GM19240 (cell line): ENCODE measurements around the gene GSS.

Experiments used
- DNase-seq: peaks from one replicate; pipeline ENCODE4 v3.0.0; 2011; ENCODE audit warnings: low spot score; ENCODE audit not compliant: insufficient read length

The GSS gene

GRCh38 chr20:34993941-34994508 lies 38.4 kb upstream of the GSS start:
- no peak for DNase-seq

DNA sequence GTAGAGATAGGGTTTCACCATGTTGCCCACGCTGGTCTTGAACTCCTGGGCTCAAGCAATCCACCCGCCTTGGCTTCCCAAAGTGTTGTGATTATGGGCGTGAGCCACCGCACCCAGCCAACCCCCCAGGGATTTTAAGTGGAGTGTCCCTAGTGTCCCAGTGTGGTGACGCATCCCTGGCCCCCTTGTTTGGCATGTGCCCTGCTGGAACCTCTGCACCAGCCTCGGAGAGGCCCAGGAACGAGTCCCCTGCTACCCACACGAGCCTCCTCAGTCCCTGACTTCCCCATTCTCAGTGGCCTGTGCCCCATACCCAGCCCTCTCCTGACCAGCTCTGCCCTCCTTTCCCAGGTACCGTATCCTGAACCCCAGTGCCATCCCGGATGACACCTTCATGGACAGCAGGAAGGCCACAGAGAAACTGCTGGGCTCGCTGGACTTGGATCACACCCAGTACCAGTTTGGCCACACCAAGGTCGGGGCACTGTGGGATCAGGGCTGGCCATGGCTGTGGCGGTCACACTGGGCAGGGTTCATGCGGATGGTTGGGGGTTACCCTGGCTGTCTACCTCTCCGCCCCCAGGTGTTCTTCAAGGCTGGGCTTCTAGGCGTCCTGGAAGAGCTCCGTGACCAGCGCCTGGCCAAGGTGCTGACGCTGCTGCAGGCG lies 37.3 kb upstream of the GSS start:
- no peak for DNase-seq

- no peak for DNase-seq
Observed at GRCh38 chr20:34990661-34991214, 35.1 kb upstream of the GSS start.

DNA sequence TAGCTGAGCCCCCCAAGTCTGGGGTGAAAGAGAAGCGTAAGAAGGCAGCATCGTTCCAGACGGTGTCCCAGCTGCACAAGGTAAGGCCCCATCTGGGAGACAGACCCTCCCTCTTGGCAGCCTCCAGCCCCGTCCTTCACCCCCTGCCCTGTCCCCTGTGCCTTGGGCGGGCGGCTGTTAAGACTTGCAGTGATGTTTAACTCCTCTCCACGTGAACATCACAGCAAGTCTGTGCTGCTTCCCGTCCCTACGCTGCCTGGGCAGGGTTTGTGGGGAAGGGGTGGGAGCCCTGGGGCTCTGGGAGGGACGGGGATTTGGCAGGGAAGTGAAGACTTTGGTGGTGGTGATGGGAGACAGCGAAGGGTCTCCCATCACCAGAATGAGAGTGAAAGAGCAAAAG lies 34.6 kb upstream of the GSS start:
- no peak for DNase-seq

GRCh38 chr20:34989670-34990069 lies 34.1 kb upstream of the GSS start:
- no peak for DNase-seq

DNA sequence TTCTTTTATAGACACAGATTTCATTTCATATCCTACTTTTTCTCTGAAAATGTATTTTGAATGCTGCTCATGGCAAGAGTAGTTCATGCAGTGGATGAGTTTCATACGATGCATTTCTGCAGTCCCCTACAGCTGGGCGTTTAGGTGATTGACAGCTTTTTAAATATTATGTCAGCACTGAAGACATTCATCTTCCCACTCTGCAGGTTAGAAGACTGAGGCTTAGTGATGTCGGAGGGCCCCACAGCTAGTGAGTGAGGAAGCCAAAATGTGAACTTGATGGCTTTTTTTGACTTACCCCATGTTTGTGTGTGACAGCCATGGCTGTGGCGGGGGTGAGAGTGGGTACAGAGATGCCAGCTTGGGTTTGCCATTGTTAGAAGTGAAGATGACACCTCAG lies 33.5 kb upstream of the GSS start:
- no peak for DNase-seq

DNA sequence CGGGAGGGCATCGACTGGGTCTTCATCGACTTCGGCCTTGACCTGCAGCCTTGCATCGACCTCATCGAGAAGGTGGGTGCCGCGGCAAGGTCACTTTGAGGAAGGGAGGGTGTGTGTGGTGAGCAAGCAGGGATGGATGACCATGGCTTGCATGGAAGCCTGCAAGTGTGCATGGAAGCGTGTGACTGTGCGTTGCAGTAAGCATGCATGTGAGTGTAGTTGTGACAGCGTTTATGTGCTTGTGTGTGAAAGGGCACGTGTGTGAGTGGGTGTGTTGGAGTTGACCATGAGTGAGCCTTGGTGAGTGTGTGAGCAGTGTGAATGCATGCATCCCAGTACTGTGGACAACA lies 32.6 kb upstream of the GSS start:
- DNase-seq, result no peak

- no peak for DNase-seq
Observed at GRCh38 chr20:34987288-34988190, 31.9 kb upstream of the GSS start.

- DNase-seq, result no peak
Observed at GRCh38 chr20:34986311-34987287, 31.0 kb upstream of the GSS start.

DNA sequence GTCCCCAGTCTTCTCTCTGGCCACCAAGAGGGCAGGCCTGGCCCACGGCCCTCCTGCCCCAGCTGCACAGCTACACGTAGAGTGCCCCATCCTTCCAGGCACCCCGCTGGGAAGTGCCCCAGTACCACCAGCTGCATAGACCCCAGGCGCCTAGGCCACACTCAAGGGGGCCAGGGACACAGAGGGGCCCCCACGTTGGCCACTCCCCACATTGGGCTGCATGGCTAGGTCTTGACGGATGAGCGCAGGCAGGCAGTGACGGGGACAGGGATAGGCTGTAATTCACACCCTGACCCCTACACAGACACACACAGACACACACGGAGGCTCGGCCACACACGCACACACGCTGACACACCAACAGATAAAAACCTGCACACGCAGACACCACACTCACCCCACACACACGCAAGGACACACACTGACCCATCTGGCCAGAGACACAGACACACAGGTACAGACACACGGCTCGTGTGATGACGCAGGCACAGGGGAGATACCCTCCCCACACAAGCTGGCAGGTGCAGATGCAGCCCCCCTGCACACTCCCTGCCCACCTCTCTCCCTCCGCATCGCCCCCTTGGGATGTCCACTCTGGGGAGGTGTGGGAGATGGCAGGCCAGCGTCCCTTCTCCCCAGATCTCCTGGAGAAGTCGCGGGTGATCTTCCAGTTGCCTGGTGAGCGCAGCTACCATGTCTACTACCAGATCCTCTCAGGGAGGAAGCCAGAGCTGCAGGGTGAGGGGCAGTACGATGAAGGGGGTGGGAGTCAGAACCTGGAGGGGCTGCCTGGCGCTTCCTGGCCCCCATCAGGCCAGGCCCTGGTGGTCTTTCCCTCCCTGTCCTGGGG lies 30.1 kb upstream of the GSS start:
- no peak for DNase-seq

GRCh38 chr20:34984756-34985261 lies 29.2 kb upstream of the GSS start:
- DNase-seq, result no peak

DNA sequence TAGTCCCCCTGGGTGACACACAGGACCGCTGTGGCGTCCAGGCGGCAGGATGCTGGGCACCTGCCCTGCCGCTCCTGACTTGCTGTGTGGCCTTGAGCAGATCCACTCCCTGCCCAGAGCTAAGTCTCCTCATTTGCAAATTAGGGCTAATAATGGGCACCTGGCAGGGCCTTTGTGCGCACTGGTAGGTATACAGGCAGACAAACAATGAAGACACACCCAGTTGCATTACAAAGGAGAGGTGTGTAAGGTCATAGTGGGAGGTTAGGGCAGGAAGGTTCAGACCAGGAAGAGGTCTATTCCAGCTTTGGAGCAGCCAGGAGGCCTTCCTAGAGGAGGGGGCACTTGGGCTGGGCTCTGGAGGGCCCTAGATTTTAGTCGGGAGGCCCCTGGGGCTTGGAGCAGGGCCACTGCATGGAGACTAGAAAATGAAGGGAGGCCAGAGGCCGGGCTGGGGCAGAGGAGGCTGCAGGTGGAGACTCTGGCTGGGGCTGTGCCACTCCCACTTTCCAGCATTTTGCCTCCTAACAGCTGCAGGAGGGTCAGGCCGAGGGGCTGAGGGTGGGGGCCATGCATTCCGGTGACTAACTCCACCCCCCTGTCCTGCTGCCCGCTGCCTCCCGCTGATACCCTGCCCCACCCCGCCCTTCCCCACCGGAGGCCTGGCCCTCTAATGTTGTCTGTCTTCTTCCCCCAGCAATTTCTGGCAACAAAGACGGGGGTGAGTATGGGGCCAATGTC lies 28.6 kb upstream of the GSS start:
- DNase-seq, result no peak

- no peak for DNase-seq
Observed at GRCh38 chr20:34983089-34983820, 27.6 kb upstream of the GSS start.

- no peak for DNase-seq
Observed at GRCh38 chr20:34982270-34983088, 26.9 kb upstream of the GSS start.

DNA sequence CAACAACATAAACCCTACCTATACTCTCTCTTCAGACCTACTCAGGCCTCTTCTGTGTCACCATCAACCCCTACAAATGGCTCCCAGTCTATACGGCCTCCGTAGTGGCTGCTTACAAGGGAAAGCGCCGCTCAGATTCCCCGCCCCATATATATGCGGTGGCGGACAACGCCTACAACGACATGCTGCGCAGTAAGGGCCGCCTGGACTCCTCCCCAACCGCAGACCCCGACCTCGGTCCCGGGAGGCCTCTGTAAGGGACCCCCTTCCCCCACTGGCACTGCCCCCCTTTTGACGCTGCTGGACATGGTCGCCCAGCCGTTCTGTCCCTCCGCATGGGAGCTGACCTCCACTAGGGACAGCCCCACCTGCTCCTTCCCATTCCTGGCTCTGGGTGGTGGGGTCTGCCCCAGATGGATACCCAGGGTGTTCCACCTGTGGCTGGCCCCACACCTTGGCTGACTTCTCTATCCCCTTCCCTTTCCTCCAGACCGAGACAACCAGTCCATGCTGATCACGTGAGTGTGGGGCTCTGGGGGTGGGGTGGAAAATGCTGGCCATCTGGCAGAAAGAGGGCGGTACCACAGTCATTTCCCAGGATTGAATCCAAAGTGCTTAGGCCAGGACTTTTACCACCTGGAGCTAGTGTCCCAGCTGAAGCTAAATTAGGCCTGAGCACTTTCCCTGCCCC lies 25.1 kb upstream of the GSS start:
- DNase-seq, result no peak

DNA sequence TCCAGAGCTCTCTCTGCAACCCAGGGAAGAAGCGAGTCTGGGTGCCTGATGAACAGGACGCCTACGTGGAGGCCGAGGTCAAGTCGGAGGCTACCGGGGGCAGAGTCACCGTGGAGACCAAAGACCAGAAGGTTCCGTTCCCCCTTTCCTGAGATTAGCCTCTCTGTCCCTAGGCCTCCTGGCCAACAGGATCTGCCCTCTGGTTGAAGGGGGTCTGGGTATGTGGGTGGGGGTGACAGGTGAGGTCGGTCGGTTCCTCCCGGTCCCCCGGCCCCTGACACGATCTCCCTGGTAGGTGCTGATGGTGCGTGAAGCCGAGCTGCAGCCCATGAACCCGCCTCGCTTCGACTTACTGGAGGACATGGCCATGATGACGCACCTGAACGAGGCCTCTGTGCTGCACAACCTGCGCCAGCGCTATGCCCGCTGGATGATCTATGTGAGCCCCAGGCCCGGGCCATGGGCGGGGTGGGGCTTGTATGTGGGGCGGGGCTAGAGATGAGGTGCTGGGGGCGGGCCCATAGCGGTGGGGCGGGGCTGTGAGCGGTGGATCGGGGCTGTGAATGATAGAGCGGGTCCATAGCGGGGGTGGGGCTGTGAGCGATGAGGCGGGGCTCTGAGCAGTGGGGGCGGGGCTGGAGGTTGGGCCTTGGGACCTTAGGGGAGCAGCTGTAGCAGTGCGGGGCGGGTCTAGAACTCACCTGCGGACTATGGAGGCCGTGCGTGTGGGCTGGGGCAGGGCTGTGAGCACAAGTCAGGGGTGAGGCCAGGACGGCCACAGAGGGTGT lies 24.0 kb upstream of the GSS start:
- no peak for DNase-seq
